HG03280 (cell line): ENCODE results near the gene NAALADL2.

Source experiments
- ATAC-seq: cut with Tn5 transposase; IDR thresholded peaks from one replicate; pipeline ENCODE4 v1.9.1; 2021; ENCODE audit warnings: mild to moderate bottlenecking, moderate library complexity; ENCODE audit not compliant: unreplicated experiment

NAALADL2 gene

GRCh38 chr3:174884776-174885568 is 25.8 kb downstream of the NAALADL2 start:
- ATAC-seq = no peak

GRCh38 chr3:174891524-174892203 is 32.5 kb downstream of the NAALADL2 start:
- ATAC-seq = no peak

DNA sequence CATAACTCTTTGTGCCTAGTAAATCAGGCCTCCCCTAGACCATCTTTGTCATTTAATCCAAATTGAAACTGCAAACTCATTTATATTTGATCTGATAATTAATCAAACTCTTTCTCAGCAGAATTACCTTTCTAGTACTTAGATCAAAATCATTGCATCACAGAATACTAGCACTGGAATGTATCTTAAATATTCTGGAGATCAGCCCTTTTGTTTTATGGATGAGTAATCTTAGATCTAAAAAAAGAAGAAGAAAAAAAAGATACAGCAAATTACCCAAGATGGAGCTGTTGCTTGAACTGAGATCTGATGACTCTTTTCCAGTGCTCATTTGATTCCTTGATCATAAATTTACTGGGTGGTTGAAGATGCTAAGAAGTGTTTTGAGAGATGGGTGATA is 47.9 kb downstream of the NAALADL2 start:
- no peak for ATAC-seq

DNA sequence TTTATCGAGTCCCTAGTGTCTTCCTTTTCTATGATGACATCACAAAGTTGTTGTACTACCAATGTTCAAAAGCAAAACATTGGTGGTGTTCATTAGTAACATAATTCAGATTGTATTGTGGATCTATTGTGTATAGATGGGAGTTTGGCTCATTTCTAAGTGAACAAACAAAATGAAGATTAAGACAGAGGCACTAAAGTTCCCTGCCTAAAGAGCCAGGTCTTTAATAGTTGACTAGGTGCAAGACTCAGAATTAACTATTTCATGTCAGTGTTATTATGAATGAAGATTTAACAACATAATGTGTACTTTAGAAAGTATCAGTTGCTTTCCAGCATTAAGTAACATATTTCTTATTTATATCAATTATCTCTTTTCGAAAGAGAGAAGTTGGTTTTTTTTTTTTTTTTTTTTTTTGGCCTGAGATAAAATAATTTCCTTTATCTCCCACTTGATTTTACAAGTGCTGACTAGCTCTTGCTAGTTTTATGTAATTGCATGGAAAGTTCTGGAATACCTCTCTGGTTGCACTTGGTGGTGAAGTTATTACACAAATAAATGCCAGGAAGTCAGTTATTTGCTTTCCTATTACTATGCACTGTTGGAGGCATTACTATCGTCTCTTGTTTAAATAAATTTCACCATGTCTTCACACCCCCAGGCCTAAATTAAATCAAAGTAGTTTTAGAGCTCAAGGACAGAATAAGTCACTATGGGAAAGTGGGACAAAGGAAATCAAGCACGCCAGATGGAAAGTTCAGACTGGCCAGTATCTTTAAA is 48.7 kb downstream of the NAALADL2 start:
- ATAC-seq = no peak

- no peak for ATAC-seq
These were observed 72.6 kb downstream of the NAALADL2 start for GRCh38 chr3:174931473-174932353.

DNA sequence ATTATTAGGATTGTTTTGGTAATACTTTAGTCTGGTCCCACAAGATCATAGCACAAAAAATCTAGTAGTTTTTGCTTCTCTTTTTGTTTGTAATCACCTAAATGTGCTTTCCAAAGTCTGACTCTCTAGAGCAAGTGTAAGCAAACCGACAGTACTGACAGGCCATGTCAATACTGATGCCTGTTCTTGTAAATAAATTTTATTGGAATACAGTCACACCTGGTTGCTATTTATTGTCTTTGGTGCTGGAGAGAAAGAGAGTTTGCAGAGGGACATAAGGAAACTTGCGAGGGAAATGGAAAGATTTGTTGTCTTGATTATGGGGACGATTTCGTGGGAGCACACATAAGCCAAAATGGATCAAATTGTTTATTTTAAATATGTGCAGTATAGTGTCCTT is 77.5 kb downstream of the NAALADL2 start:
- no peak for ATAC-seq

- no peak for ATAC-seq
These were observed 78.3 kb downstream of the NAALADL2 start for GRCh38 chr3:174937478-174937877.

GRCh38 chr3:174938102-174938501 is 79.0 kb downstream of the NAALADL2 start:
- no peak for ATAC-seq

- no peak for ATAC-seq
These were observed 81.0 kb downstream of the NAALADL2 start for GRCh38 chr3:174940151-174940550.

GRCh38 chr3:174945276-174945675 is 86.1 kb downstream of the NAALADL2 start:
- ATAC-seq = no peak

DNA sequence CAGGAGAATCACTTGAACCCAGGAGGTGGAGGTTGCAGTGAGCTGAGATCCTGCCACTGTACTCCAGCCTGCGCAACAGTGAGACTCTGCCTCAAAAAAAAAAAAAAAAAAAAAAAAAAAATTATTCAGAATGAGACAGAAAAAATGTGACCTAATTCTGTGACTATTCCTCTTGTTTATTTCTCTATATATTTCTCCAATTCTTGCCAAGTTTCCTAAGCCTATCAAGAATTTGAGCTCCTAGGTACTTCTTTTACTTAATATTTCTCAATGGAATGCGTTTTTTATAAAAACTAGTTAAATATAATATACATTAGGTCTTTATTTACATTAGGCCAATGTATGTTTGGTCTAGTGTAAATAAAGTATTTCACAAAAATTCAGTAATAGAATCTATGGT is 86.8 kb downstream of the NAALADL2 start:
- no peak for ATAC-seq

GRCh38 chr3:174949523-174949922 is 90.4 kb downstream of the NAALADL2 start:
- ATAC-seq = no peak

DNA sequence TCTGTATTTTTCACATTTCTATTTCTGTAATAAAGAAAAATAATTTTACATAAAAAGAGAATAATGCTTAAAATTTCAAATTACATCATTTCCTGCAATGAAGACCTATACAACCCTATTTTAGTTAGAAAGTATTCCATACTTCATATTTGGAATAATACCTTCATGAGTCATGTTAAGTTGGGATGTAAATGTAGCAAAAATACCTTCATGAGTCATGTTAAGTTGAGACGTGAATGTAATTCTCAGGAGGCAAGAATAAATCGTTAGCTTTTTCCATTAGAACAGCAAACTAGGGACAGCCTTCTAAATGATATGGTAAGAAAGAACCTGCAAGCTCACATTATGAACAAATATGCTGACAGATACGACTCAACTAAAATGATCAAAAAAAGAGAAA is 91.9 kb downstream of the NAALADL2 start:
- no peak for ATAC-seq

- ATAC-seq = no peak
These were observed 92.4 kb downstream of the NAALADL2 start for GRCh38 chr3:174951498-174952005.

DNA sequence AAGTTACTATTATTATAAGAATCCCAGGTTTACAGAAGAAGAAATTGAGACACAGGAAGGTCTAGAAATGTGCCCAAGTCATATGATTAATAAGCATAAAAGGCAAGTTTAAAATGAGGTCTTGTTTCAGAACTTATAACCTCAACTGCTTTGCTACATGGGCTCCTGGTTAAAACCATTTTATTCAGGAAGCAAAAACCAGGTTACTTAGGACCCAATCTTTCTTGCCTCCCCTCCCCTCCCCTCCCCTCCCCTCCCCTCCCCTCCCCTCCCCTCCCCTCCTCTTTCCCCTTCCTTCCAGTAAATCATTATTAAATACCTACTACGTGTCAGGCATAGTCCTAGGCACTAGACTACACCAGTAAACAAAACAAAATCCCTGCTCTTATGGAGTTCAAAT is 93.9 kb downstream of the NAALADL2 start:
- ATAC-seq = no peak

GRCh38 chr3:174955513-174956016 is 96.4 kb downstream of the NAALADL2 start:
- ATAC-seq = no peak

DNA sequence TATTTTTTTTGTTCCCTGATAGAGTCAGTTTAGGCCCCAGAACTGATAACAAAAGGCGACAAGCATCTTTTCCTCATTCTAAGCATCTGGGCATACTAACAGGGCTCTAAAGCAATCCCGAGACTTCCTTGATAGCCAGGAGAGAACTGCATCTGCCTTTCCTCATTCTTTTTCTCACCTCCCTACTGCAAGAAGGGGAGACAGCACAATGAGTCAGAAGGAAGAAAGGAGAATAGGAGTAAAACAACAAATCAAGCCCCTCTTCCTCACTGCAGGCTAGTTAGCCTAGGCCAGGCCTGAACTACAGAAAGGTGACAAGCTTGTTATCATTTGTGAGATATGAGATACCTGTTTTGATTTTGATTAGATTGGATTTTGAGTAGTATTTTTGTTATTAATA is 97.9 kb downstream of the NAALADL2 start:
- no peak for ATAC-seq

GRCh38 chr3:174957551-174958001 is 98.4 kb downstream of the NAALADL2 start:
- ATAC-seq = no peak

DNA sequence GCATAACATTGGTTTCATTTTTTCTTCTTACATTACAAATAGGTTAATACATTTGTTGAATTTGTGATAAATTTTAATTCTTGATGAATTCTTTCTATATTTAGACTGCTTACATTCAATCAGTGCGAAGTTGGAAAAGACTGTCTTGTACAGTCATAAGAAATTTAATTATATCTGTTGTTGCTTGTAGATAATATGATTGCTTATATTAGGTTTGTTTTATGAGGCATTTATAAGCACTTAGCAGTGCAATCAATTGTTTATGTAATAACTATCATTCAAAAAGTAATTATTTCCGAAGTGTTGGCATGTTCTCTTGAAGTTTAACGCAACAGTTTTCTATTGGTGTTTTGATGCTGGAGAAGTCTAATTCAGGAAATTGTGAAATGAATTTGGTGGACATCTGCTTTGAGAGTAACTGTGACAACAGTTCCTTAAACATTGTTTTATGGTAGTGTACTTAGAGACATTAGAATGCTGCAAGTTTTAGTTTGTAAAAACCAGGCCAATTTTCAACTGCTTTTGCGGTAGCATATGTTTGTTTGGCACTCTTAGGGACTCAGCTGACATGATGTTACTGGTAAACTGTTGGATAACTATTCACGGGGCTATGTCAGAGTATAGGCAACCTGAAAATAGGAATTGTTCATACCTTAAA is 99.7 kb downstream of the NAALADL2 start:
- no peak for ATAC-seq
